ENCODE data around the gene PSMG4.
"Not testable (repeated sequence)": the region's sequence is repeated elsewhere in the genome, so short reads cannot be mapped to it uniquely, and the experiment has no call there.

PSMG4 gene

DNA sequence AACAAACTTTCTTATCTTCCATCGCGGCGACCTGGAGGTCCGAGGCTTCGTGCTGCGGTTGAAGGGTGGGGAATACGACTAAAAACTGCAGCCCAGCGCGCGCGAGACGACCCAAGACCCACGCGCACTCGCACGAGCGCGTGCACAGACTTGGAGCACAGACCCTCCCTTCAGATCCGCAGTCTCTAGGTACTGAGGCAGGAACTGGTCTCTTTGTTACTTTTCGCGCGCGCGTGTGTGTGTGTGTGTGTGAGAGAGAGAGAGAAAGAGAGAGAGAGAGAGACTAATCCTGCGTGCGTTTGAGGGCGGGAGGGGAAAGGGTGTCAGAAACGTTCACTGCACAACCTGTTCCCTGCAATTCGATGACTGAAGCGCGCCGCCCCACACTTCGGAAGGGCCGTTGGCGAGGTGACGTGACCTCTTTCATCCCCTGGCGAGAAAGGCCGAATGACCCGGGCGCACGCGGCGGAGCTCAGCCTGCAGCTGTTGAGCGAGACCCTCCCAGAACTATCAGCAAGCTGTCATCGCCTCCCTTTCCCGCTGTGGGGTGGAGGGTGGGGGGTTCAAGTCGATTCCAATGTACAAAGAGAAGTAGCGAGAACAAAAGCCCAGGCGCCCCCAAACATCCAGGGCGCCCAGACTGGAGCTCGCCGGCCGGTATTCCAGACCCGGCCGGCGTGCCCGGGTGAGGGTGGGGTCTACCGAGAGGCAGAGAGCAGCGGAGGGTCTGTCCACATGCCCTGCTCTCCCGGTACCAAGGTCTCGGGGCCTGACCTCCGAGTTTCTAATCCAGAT, 29.8 kb upstream of the PSMG4 start:
- H3K4me3 ChIP-seq (ENCODE audit: low read length): no peak overlapping the region; the same call in 1 of the 2 replicates
- DNase-seq (ENCODE audit: low read depth, low spot score): no peak

DNA sequence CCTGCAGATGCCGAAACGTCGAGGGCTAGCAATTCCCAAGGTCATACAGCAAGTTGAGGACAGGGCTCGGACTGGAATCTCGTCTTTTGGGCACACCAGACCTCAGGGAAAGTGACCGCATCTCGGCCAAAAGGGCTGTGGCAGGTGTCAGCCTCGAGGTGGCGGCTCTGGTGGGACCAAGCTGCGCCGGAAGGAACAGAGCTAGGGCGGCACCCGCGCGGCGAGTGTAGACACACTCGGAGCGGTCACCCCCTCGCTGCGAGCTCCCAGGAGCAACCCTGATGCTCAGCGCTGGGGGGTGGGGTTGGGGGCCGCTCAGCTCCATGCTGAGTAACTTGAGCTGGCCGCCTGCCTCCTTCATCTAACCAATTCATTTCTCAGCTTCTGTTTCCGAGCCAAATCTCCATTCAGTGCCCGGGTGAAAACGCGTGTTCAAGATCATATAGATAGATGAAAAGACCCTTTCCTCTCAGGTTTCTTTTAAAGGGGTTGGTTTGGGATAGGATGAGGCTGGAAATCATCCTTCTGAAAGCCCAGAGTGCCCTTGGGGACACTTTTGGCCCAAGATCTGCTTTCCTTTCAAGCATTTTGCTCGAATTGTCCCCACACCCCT, 29.1 kb upstream of the PSMG4 start:
- no peak for DNase-seq (ENCODE audit: low read depth, low spot score)
- H3K4me3 ChIP-seq (ENCODE audit: low read length): no peak overlapping the region

GRCh38 chr6:3230256-3230882, 28.4 kb upstream of the PSMG4 start:
- DNase-seq (ENCODE audit: low read depth, low spot score): no peak

GRCh38 chr6:3230900-3231246, 27.9 kb upstream of the PSMG4 start:
- H3K4me3 ChIP-seq (ENCODE audit: low read length): no peak overlapping the region
- DNase-seq (ENCODE audit: low read depth, low spot score): no peak

More at GRCh38 chr6:3230256-3230882, 28.4 kb upstream of the PSMG4 start:
- no peak overlapping the region for H3K4me3 ChIP-seq (ENCODE audit: low read length)

- no peak overlapping the region for H3K4me3 ChIP-seq (ENCODE audit: low read length)
- no peak for DNase-seq (ENCODE audit: low read depth, low spot score)
Measured at GRCh38 chr6:3231247-3232016, 27.3 kb upstream of the PSMG4 start.

- no peak overlapping the region for H3K4me3 ChIP-seq (ENCODE audit: low read length)
- DNase-seq (ENCODE audit: low read depth, low spot score): no peak
Measured at GRCh38 chr6:3232017-3232945, 26.5 kb upstream of the PSMG4 start.

- H3K4me3 ChIP-seq (ENCODE audit: low read length): no peak overlapping the region
- DNase-seq (ENCODE audit: low read depth, low spot score): no peak
Measured at GRCh38 chr6:3233321-3233720, 25.4 kb upstream of the PSMG4 start.

GRCh38 chr6:3233904-3234303, 24.8 kb upstream of the PSMG4 start:
- DNase-seq (ENCODE audit: low read depth, low spot score): no peak
- H3K4me3 ChIP-seq (ENCODE audit: low read length): no peak overlapping the region

DNA sequence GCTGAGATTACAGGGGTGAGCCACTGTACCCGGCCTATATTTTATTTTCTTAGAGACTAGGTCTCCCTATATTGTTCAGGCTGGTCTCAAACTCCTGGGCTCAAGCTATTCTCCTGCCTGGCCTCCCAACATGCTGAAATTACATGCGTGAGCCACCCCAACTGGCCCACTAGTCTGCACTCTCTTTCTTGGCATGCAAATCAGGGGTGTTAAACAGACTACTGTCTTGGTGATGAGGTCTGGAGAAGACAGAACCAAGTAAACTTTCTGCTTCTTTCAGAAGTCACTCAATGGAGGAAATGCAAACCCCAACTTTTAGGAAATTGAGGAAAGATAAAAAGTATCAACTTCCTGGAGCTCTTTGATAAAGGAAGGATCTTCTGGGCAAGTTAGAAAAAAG, 23.3 kb upstream of the PSMG4 start:
- H3K4me3 ChIP-seq (ENCODE audit: low read length): no peak overlapping the region
- DNase-seq (ENCODE audit: low read depth, low spot score): no peak

DNA sequence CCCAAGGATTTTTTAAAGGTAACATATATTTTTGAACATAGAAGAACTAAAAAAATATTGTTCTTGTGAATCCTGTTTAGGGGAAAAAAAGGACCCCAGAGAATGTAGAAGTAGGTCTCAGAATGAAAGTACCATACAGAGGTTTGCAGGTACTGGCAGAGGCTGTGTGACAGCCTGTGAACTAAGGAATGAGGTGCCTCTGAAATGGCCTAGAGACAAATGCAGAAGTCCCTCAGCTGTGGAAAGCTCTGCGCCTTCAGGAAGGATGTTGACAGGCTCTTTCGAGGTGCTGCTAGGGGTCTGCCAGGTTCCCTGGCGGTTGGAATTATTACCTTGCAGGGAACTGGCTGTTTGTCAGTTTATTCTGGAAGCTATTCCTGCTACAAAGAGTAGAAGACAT, 22.7 kb upstream of the PSMG4 start:
- DNase-seq (ENCODE audit: low read depth, low spot score): no peak
- H3K4me3 ChIP-seq (ENCODE audit: low read length): no peak overlapping the region

GRCh38 chr6:3237761-3238662, 20.7 kb upstream of the PSMG4 start:
- no peak for DNase-seq (ENCODE audit: low read depth, low spot score)
- no peak overlapping the region for H3K4me3 ChIP-seq (ENCODE audit: low read length)

DNA sequence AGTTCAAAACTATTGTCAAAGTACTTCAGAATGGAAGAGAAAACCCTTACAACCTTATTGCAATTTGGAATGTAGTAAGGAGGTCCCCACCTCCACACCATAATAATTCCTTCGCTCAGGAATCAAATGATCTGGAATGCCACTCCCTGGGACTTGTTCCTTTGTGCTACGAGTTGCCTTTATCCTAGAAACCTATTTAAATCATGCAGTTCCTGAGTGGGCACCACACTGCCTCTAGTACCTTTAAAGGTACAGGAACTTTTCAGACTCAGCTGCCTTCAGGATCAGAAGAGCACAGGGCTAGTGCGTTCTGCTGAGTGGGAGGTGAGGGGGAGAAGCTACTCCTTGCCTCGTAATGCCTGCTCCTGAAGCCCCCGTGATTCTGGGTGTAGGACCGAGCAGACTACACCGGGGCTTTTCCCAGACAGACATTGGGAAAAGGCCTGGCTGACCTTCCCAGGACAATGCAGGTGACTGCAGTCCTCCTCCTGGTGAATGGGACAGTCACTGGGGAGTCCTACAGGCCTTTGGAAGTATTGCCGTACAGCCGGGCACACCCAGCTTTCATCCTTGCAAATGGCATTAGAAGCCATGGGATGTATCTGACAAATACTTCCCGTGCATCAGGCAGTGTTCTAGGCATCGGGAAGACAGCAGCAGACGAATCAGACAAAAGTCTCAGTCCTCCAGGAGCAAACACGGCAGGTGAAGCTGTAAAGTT, 19.5 kb upstream of the PSMG4 start:
- DNase-seq (ENCODE audit: low read depth, low spot score): no peak

DNA sequence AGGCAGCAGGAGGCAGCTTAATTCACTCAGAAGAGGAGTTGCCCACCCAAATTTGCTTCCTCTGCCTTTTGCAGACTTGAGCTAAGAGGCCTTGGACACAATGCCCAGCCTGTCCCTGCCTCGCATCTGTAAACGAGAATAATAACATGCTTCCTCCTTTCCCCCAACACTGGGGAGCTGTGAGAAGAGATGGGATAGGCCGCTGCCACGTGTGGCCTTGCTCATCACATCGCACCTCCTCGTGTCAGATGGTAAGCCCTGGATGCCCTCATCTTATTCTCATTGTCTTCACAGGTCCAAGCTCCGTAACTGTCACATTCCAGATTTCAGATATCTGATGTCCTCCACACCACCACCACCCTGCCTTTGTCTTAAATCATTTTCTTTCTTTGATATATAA, 18.2 kb upstream of the PSMG4 start:
- DNase-seq (ENCODE audit: low read depth, low spot score): no peak
- no peak overlapping the region for H3K4me3 ChIP-seq (ENCODE audit: low read length)

More for the DNA sequence above, 19.5 kb upstream of the PSMG4 start:
- H3K4me3 ChIP-seq (ENCODE audit: low read length): no peak overlapping the region

DNA sequence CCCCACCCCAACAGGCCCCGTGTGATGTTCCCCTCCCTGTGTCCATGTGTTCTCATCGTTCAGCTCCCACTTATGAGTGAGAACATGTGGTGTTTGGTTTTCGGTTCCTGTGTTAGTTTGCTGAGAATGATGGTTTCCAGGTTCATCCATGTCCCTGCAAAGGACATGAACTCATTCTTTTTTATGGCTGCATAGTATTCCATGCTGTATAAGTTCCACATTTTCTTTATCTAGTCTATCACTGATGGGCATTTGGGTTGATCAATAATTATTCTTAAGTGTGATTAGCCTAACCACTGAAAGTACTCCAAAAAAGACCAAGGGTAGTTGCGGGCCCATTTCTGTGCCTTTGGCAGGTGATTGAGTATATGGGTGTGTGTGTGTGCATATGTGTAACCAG, 17.0 kb upstream of the PSMG4 start:
- DNase-seq (ENCODE audit: low read depth, low spot score): not testable (repeated sequence)

GRCh38 chr6:3242768-3243167, 16.0 kb upstream of the PSMG4 start:
- H3K4me3 ChIP-seq (ENCODE audit: low read length): no peak overlapping the region
- no peak for DNase-seq (ENCODE audit: low read depth, low spot score)

More for the DNA sequence above, 17.0 kb upstream of the PSMG4 start:
- H3K4me3 ChIP-seq (ENCODE audit: low read length): not testable (repeated sequence)

GRCh38 chr6:3244003-3244831, 14.5 kb upstream of the PSMG4 start:
- no peak overlapping the region for H3K4me3 ChIP-seq (ENCODE audit: low read length)
- no peak for DNase-seq (ENCODE audit: low read depth, low spot score)

All from Jurkat, Clone E6-1 (cell line).